GM12801 (cell line): ENCODE results near the gene SLC29A3.

ENCODE experiments used
- CTCF ChIP-seq: IDR thresholded peaks from one replicate; pipeline ENCODE4 v1.5.1; 2011; ENCODE audit warnings: control low read depth; ENCODE audit not compliant: insufficient read length; ENCODE audit errors: extremely low read depth

The SLC29A3 gene

GRCh38 chr10:71382028-71382427, 63.0 kb downstream of the SLC29A3 start:
- no peak for TF ChIP-seq CTCF

- no peak for TF ChIP-seq CTCF
Observed at GRCh38 chr10:71382757-71383156, 63.7 kb downstream of the SLC29A3 start.

GRCh38 chr10:71383972-71384687, 65.1 kb downstream of the SLC29A3 start:
- no peak for TF ChIP-seq CTCF

- no peak for TF ChIP-seq CTCF
Observed at GRCh38 chr10:71388171-71388570, 69.1 kb downstream of the SLC29A3 start.

GRCh38 chr10:71388583-71389310, 69.7 kb downstream of the SLC29A3 start:
- no peak for TF ChIP-seq CTCF

GRCh38 chr10:71389768-71390460, 70.9 kb downstream of the SLC29A3 start:
- no peak for TF ChIP-seq CTCF

- no peak for TF ChIP-seq CTCF
Observed at GRCh38 chr10:71390461-71390835, 71.4 kb downstream of the SLC29A3 start.
